Bronchial epithelial cell (primary cell): ENCODE measurements around the gene SNX6. TPM values are rescaled to one million over a fixed set of nuclear protein-coding genes. Genes with fewer than 3 reads are reported as not detected.
"Not testable (repeated sequence)": the region's sequence is repeated elsewhere in the genome, so short reads cannot be mapped to it uniquely, and the experiment has no call there.

ENCODE experiments used
- DNase-seq: peaks from one replicate; pipeline ENCODE4 v3.0.0-alpha.2; 2010; ENCODE audit warnings: low read depth
- FAIRE-seq: peaks from 2 replicates; lab custom pipeline; 2011; peaks lifted over from hg19 to GRCh38; lab: Jason Lieb, UNC
- H3K27me3 ChIP-seq: 2 replicates; pipeline ENCODE4 v1.5.1; 2011; ENCODE audit warnings: low read length; ENCODE audit not compliant: control insufficient read depth, insufficient read depth
- H3K36me3 ChIP-seq: 2 replicates; pipeline ENCODE4 v1.5.1; 2011; ENCODE audit warnings: low read length; ENCODE audit not compliant: control insufficient read depth, insufficient read depth
- H3K4me3 ChIP-seq: 2 replicates; pipeline ENCODE4 v1.5.1; 2011; ENCODE audit warnings: mild to moderate bottlenecking, low read depth, low read length, control low read depth
- CTCF ChIP-seq: IDR thresholded peaks from 2 replicates; pipeline ENCODE4 v1.5.1; 2011; ENCODE audit warnings: mild to moderate bottlenecking, moderate library complexity, low read length, control low read depth, inconsistent platforms; ENCODE audit not compliant: insufficient read depth, severe bottlenecking
- total RNA-seq: library from RNA; depleted of rRNA; stranded (reverse); fragments of >200 nt; gene quantifications from 2 replicates; pipeline ENCODE4 v1.2.1, GENCODE V29; 2014

The SNX6 gene
- total RNA-seq, 1 donor from 2014 or later: 146 TPM

- FAIRE-seq (no peak), DNase-seq (no peak)
- TF ChIP-seq CTCF: no peak
- no peak overlapping the region for H3K4me3 ChIP-seq
- H3K36me3 ChIP-seq: peaks cover 22% of the 10 kb centered on the region
- H3K27me3 ChIP-seq: no peaks in the 10 kb centered on the region
Measured at GRCh38 chr14:34522496-34522895, 107.5 kb downstream of the SNX6 start.

GRCh38 chr14:34521071-34521470 is 108.9 kb downstream of the SNX6 start:
- H3K36me3 ChIP-seq: peaks cover 20% of the 10 kb centered on the region
- DNase-seq, H3K4me3 ChIP-seq, FAIRE-seq, H3K27me3 ChIP-seq: not testable (repeated sequence)

GRCh38 chr14:34520304-34520970 is 109.5 kb downstream of the SNX6 start:
- not testable (repeated sequence) for H3K27me3 ChIP-seq, DNase-seq, H3K4me3 ChIP-seq, FAIRE-seq
- H3K36me3 ChIP-seq: peaks cover 20% of the 10 kb centered on the region

Other genes with a start within 250 kb of the SNX6 start
- 12.9 and 13.2 TPM in 2 replicates for gene SPTSSA, start 167.9 kb downstream of the SNX6 start, total RNA-seq
- gene EAPP, start 90.4 kb downstream of the SNX6 start, total RNA-seq: 48.4 and 65.4 TPM in 2 replicates
- 8.2 and 17.9 TPM in 2 replicates for gene CFL2, start 84.4 kb upstream of the SNX6 start, total RNA-seq
- 34.6 and 35.0 TPM in 2 replicates for gene BAZ1A, start 245.2 kb upstream of the SNX6 start, total RNA-seq